ENCODE measurements around the gene GAD2. TPM values are rescaled to one million over a fixed set of nuclear protein-coding genes. Genes with fewer than 3 reads are reported as not detected.

The GAD2 gene
- total RNA-seq, 4 donors from 2014 or later = not detected

DNA sequence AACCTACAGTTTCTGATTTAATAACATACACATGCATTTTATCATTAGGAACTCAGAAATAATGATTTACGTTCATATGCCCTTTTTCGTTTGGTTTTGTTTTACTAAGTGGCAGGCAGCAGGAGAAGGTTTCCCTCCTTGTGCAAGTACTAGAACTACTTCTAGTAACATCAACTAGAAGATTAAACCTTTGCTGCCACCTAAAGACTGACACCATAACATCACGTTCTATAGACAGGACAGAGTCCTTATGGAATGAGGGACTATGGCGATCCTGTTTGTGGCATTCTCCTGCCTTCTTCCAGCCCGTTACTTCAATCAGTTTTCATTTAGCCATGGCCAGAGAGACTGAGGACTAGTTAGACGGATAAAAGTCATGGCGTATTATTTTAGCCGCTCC, 53.2 kb downstream of the GAD2 start:
- WGBS, 2 donors = 20 to 26% methylated on average over 8 of the region's 8 CpGs
- no peaks in the 10 kb centered on the region for H3K9me3 ChIP-seq
- H3K27me3 ChIP-seq = no peaks in the 10 kb centered on the region
- DNase-seq (ENCODE audit: low spot score in 2 of 2) = no peak
- H3K4me3 ChIP-seq = no peak overlapping the region
- TF ChIP-seq, protein P1, sequence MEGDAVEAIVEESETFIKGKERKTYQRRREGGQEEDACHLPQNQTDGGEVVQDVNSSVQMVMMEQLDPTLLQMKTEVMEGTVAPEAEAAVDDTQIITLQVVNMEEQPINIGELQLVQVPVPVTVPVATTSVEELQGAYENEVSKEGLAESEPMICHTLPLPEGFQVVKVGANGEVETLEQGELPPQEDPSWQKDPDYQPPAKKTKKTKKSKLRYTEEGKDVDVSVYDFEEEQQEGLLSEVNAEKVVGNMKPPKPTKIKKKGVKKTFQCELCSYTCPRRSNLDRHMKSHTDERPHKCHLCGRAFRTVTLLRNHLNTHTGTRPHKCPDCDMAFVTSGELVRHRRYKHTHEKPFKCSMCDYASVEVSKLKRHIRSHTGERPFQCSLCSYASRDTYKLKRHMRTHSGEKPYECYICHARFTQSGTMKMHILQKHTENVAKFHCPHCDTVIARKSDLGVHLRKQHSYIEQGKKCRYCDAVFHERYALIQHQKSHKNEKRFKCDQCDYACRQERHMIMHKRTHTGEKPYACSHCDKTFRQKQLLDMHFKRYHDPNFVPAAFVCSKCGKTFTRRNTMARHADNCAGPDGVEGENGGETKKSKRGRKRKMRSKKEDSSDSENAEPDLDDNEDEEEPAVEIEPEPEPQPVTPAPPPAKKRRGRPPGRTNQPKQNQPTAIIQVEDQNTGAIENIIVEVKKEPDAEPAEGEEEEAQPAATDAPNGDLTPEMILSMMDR (IDR thresholded peaks at IDR 0.05) = no peak
- TF ChIP-seq EP300 (IDR thresholded peaks at IDR 0.05) (no peak), POLR2A (IDR thresholded peaks at IDR 0.05) (no peak)
- H3K36me3 ChIP-seq = no peaks in the 10 kb centered on the region
- no peak overlapping the region for H3K27ac ChIP-seq
- peaks cover 0 to 11% (median 0%) of the 10 kb centered on the region in 4 donors for H3K4me1 ChIP-seq

DNA sequence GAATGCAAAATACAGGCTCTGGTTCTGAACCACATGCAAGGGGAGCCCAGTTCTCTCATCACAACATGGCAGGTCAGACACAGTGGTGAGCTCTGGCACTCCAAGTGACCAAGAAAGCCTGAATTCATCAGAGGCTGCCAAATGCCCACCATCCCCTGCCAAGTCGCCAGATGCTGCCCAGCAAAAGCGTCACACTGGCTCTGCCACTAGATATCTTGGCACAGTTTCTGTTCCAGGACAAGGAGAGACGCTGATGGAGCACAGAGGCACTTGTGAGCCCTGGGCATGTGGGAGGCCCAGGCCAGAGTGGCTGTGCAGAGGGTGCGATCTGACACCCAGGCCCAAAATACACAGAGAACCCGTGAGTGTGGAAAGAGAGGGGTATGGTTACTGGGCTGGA, 57.8 kb downstream of the GAD2 start:
- no peak for DNase-seq (ENCODE audit: low spot score in 2 of 2)
- WGBS, 2 donors = 83 to 91% methylated on average over 4 to 5 of the region's 5 CpGs
- Histone ChIP-seq H3K36me3 (no peaks in the 10 kb centered on the region), H3K4me1 (peaks cover 0 to 4% (median 0%) of the 10 kb centered on the region in 4 donors), H3K27me3 (no peaks in the 10 kb centered on the region), H3K9me3 (no peaks in the 10 kb centered on the region), H3K4me3 (no peak overlapping the region), H3K27ac (no peak overlapping the region)
- TF ChIP-seq POLR2A (IDR thresholded peaks at IDR 0.05) = no peak
- TF ChIP-seq, protein P1 (IDR thresholded peaks at IDR 0.05) = no peak
- TF ChIP-seq EP300 (IDR thresholded peaks at IDR 0.05) = no peak

DNA sequence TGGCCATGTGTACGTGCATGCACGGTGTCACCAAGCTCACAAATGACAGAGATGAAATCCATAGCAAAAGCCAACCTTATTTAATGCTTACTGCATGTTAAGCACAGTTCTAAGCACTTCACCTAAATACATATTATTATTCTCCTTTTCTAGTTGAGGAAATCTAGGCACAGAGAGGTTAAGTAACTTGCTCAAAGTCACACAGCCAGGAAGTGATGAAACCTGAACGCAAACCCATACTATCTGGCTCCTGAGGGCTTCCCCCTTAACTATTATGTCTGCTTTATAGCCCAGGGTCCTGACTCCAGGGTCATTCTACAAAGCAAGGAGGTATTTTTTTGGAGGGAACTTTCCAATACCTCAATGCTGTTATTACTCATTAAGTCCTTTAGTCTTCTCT, 61.7 kb downstream of the GAD2 start:
- H3K36me3 ChIP-seq = no peaks in the 10 kb centered on the region
- H3K4me1 ChIP-seq = no peaks in the 10 kb centered on the region
- TF ChIP-seq POLR2A (IDR thresholded peaks at IDR 0.05) (no peak), EP300 (IDR thresholded peaks at IDR 0.05) (no peak)
- TF ChIP-seq, protein P1 (IDR thresholded peaks at IDR 0.05) = no peak
- no peaks in the 10 kb centered on the region for H3K27me3 ChIP-seq
- H3K4me3 ChIP-seq = no peak overlapping the region
- H3K27ac ChIP-seq = no peak overlapping the region
- no peak for DNase-seq (ENCODE audit: low spot score in 2 of 2)
- no peaks in the 10 kb centered on the region for H3K9me3 ChIP-seq
- 82 to 87% methylated on average over 3 of the region's 3 CpGs for WGBS, 2 donors

DNA sequence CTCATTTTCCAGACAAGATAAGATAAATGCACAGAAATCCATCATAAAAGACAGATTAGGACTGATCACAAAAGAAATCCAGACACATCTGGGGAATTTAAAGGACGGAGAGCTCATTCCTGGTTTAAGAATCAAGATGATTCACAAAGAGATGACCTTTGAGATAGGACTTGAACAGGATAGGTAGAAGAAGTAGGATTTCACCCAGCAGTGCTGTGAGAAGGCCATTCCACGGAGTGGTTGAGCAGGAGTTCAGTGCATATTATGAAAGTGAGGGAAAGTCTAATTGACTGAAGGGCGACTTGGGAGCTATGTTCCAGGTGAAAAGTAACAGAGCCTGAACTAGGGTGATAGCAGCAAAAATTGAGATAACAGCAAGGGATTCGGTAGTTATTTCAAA, 73.7 kb downstream of the GAD2 start:
- Histone ChIP-seq H3K27me3 (no peaks in the 10 kb centered on the region), H3K4me1 (no peaks in the 10 kb centered on the region), H3K36me3 (no peaks in the 10 kb centered on the region), H3K4me3 (no peak overlapping the region), H3K9me3 (no peaks in the 10 kb centered on the region), H3K27ac (no peak overlapping the region)
- TF ChIP-seq, protein P1 (IDR thresholded peaks at IDR 0.05) = no peak
- TF ChIP-seq POLR2A (IDR thresholded peaks at IDR 0.05) (no peak), EP300 (IDR thresholded peaks at IDR 0.05) (no peak)
- no peak for DNase-seq (ENCODE audit: low spot score in 2 of 2)
- 71 to 81% methylated on average over 4 of the region's 4 CpGs for WGBS, 2 donors

DNA sequence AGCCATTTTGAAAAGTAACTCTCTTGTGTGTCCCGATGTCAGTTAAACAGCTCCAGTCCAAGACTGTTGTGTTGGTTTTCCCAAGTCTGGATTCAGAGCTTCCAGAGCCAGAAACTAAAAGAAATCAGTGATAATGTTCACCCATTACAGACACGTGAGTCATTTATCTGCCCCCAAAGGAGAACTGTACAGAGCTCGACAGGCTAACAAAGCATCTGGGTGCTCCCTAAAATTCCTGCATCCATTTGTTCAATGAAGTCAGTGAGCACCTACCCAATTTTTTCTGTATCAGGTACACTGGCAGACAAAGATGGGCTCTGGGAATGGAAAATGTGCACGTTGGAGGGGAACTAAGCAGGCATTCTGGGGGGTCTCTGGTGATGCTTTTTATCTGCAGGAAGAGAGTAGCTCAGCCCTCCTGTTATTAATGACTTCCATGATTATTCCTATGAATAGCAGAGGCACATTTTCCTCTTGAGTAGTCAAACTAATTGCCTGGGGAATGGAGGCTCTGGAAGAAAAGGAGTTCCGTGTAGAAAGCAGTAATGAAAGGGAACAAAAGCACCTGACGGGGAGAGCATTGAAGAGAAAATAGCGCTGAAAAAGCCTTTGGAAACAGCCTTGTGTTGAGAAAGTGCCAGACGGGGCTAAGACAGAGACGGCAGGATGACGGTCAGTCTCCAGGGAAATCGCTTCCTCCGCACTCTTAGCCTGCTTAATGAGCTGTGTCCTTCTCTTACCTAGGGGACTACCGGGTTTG, 75.3 kb downstream of the GAD2 start:
- Histone ChIP-seq H3K27me3 (no peaks in the 10 kb centered on the region), H3K4me3 (no peak overlapping the region), H3K4me1 (no peaks in the 10 kb centered on the region), H3K9me3 (no peaks in the 10 kb centered on the region), H3K27ac (no peak overlapping the region), H3K36me3 (no peaks in the 10 kb centered on the region)
- no peak for DNase-seq (ENCODE audit: low spot score in 2 of 2)
- TF ChIP-seq EP300 (IDR thresholded peaks at IDR 0.05) (no peak), POLR2A (IDR thresholded peaks at IDR 0.05) (no peak)
- TF ChIP-seq, protein P1 (IDR thresholded peaks at IDR 0.05) = no peak
- WGBS, 2 donors = 47 to 49% methylated on average over 13 of the region's 13 CpGs

Data from tibial nerve (tissue), 4 donors.